ENCODE results near the gene LBX2.

Gene LBX2

DNA sequence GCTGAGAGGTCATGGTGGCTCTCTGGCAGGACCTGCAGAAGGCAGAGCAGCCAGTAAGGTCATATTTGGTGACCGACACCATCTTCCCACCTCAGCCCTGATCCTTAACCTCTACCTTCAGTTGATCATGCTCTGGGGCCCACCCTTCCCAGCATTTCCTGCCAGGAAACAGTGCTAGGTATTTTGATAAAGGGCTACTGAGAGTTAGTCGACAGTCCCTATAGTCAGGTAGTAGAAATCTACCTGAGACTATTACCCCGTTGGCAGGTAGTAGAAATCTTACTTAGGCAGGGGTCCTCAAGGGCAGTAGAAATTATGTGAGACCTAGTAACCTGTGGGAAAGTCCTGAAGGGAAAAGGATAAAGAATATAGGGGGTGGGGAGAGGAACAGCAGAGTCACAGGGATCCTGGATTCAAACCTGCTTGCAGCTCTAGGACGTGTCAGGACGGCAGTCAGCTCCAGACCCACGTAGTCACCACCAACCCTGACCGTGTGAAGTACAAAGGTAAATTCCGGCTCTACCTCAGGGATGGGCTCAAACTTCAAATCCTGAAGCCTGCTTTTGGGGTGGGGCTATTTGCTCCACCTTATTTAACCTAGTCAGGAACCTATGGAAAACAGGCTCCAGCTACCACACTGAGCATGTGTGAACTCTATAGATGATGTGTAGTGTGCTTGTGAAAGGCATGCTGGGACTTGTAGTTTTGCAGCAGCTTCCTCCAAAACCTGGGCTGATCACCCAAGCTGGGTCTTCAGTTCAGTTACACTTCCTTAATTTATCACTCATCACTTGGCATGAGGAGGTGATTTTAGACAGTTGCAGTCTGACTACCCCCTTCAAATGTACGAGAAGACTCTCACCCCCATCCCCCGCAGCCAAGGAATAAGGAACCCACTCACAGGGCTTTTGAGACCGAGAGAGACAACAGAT, 26.6 kb upstream of the LBX2 start, which contains the start of gene DQX1:
Gene DQX1 (minus strand): TSS at position 515 of the 932 bp plus-strand sequence. CDS start 502 bp downstream, at position 13.
- DNase-seq, result no peak

DNA sequence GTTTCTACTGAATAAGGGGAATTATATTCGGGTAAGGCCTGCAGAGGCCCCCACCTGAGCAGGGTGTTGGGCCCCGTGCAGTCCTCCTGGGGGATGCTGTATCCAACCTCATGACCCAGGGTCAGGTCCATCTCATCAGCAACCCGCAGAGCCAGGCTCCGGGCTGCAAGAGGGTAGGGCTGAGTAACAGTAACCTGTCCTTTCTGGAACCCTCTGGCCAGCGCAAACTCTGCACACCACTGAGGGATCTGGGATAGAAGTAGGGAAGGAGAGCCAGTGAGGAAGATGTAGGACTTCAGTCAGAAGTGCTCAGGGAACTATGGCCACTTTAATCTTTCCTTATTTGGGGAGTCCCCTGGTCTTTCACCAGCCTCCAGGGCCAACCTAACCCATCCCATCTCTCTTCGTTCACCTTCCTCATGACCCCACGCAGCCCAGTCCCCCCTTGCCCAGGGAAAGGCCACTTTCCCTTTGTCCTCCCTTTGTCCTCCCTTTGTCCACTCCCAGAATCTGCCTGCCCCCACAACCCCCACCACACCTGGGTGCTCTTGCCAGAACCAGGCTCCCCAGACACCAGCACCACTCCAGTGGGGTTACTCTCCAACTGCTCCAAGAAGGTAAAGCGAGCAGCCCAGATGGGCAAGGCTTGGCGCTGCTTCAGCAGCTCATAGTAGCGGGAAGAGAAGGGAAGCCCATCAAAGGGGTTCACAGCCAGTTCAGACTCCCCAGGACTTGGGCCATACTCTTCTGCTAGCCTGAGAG, 25.7 kb upstream of the LBX2 start:
- no peak for DNase-seq

DNA sequence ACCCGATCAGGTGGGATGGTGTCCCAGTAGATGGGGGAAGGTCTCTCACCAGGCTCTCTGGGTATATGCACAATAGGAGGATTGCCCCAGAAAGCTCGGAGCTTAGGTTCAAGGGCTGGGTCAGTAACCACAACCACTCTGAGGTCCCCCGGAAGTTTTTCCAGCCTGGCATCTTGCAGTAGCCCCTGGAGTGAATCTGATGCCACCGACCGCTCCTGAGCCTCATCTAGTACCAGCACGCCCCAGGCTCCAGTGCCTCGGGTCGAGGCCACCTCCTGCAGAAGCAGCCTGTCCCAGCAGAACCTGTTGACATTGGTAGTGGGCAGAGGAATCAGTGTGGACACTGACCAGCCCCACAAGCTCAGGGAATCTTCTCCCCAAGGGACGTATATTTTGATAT, 24.6 kb upstream of the LBX2 start:
- DNase-seq, result no peak

DNA sequence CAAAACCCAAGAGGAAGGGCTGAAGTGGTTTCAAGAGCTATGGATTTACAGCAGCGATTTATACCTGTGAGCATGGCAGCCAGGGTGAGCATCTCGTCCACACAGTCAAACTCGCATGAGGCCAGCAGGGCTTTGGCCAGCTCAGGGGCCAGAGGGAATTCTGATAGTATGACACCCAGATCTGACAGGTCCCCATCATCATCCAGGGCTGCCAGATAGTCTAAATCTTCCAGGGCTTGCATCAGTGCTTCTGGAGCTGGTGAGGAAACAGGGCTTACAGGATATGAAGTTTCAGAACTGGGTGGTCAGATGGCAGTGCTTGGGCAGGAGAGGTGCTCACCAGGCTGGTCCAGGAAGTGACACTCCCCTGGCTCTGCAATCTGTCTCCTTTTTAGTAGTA, 23.1 kb upstream of the LBX2 start:
- DNase-seq, result no peak

DNA sequence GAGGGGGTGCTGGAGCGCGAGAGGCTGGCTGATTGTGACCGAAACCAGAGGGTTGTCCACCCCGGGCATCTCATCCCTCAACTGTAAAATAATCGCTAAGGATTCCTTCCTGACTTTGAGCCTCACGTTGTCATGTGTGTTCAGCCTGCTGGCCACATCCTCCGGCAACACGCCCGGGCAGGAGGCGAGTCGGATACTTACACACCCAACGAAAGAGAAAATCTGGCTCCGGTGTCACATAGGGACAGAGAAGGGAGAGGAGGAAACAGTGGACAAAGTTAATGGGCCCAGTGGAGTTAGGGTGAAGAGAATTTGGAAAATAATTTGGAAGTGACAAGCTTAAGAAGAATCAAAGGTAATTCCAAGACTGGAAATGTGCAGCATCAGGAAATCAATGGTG, 17.2 kb upstream of the LBX2 start:
- DNase-seq, result no peak

DNA sequence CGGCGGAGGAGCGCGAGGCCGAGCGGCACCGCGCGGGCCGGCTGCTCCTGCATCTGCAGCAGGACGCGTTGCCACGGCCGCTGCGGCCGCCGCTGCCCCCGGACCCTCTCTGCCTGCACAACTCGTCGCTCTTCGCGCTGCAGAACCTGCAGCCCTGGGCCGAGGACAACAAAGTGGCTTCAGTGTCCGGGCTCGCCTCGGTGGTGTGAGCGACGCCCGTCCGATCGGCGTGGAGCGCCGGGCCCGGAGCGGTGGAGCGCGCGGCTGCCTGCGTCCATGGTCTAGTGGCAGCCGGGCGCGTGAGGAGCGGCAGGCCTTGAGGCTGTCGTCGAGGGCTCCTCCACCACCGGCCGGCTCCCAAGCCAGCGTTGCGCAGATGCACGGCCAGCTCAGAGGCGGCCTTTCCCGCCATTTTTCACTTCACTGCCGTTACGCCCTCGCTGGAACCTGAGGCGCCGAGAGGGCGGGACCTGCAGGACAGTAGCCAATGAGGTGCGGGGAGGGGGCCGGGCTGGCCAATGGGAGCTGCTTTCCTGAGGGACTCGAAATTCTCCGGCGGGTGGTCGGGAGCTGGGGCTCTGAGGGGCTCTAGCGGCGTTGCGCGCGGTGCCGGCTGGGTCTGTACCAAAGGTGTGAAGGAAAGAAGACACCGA, 16.7 kb upstream of the LBX2 start:
- peak; percentile 83 to 87 for DNase-seq

DNA sequence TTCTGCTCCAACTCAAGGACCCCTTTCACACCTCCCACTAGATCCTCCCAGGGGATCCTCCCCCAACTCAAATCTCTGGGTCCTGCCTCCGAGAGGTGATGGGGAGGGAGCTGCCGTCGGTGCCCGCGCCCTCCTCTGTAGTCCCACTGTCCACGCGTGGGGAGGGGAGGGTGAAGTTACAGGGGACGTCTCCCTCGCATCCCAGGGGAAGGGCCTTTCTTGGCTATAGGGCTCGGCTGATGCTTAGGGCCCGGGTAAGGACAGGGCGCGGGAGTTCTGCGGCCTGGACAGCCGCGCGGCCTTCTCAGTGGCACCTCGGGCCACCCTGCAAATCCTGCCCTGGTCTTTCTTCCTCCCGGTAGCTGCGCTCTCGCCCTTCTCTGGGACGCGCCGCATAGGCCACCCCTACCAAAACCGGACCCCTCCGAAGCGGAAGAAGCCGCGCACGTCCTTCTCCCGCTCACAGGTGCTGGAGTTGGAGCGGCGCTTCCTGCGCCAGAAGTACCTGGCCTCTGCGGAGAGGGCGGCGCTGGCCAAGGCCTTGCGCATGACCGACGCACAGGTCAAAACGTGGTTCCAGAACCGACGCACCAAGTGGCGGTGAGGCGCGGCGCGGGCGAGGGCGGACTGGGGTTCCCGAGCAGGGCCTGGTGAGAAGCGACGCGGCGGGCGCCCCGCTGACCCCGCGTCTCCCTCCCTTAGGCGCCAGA, 16.0 kb upstream of the LBX2 start:
- DNase-seq, result peak in 1 of 2 experiments; percentile 47

DNA sequence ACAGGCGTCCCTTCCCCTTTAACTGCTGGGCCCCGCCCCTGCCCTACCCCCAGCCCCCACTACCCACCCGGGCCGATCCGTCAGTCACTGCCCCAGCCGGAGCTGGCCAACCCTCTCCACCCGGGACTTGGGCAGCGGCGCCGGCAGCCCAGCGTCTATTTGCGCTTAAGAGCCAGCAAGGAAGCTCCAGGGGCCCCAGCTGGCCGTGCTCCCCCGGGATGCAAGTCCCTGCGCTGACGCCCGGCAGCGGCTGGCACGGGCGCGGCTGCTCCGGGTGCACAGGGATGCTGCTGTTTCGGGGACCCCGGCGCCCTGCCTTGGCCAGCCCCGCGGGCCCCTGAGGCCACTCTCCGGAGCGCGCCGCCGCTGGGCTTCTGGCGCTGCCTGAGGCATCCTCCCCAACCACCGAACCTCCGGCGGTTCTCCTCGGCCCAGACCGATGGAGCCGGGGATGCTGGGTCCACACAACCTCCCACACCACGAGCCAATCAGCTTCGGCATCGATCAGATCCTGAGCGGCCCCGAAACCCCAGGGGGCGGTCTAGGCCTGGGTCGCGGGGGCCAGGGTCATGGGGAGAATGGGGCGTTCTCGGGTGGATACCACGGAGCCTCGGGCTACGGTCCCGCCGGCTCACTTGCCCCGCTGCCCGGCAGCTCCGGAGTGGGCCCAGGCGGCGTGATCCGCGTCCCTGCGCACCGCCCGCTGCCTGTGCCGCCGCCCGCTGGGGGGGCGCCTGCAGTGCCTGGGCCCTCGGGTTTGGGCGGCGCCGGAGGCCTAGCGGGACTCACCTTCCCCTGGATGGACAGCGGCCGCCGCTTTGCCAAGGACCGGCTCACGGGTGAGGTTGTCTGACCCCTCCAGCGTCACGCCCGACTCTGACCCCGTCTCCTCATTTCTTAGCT, 15.2 kb upstream of the LBX2 start, which contains the start of gene TLX2:
Gene TLX2 (plus strand): TSS at position 83 of the 903 bp plus-strand sequence. CDS start 357 bp downstream, at position 440.
- DNase-seq, result peak in 1 of 2 experiments; percentile 53

DNA sequence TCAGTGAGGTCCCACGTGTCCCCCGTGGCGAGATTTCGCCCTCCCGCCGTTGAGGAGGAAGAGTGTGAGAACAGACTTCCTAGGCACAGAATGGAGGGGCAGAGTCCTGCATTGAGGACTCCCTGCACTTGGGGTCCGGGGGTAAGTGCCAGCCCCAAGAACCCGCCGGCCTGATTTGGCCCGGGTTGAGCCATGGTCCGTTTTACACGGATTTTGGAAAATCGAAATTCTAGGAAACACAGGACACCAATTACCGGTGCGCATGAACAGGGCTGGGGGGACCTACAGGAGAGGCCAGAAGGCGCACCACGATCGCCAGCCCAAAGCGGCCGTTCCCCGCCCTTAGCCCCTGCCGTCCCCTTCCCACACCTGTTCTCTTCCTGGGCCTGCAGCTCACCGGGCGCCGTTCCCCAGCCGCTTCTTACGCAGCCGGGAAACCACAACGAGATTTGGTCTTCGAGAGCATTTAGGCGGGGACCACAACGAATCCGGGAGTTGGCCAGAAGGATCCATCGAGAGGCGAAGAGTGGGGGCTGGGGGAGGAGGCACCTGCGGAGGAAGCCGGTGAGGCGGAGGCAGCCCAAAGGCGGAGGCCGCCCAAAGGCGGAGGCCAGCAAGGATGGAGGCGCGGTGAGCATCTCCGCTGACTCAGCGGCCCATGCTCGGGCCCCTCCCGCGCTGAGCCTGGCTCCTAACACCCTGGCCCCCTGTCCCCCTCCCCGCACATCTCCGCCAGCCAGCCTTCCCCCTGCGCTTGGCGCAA, 14.4 kb upstream of the LBX2 start:
- DNase-seq, result peak; percentile 45 to 63

DNA sequence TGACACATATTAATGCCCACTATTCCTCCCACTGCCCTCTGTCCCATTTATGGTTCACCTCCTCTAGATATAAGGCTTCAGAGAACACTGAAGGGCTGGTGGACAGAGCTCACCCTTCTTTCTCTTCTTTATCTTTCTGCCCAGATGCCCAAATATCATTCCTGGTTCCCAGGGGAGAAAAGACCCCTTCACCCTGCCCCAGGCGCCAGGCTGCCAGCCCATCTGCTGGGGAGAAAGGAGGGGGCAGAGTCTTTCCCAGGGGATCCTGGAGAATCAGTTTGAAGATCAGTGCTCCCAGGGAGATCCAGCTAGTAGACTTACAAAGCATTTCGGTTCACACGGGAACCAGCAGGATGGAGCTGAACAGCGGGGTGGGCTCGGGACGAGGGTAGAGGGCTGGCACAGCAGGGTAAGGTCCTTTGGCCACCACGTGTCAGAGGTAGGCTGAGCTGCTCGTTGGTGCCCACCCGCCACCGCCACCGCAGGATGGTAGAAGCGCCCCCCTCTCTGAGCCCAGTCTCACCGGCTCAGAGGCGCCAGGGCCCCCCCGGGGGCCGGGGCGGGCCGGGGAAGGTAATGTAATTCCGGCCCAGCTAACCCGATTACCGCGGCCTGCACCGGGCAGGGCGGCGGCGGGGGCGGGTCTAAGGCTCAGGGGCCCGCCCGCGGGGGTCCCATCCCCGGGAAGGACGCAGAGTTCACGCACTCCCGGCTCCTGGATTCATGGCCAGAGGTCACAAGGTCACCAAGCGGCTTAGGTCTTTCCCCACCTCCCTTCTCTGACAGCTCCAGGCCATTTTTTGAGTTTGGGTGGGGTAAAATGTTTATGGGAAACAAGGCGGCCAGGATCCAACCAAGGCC, 13.6 kb upstream of the LBX2 start:
- DNase-seq, result no peak

DNA sequence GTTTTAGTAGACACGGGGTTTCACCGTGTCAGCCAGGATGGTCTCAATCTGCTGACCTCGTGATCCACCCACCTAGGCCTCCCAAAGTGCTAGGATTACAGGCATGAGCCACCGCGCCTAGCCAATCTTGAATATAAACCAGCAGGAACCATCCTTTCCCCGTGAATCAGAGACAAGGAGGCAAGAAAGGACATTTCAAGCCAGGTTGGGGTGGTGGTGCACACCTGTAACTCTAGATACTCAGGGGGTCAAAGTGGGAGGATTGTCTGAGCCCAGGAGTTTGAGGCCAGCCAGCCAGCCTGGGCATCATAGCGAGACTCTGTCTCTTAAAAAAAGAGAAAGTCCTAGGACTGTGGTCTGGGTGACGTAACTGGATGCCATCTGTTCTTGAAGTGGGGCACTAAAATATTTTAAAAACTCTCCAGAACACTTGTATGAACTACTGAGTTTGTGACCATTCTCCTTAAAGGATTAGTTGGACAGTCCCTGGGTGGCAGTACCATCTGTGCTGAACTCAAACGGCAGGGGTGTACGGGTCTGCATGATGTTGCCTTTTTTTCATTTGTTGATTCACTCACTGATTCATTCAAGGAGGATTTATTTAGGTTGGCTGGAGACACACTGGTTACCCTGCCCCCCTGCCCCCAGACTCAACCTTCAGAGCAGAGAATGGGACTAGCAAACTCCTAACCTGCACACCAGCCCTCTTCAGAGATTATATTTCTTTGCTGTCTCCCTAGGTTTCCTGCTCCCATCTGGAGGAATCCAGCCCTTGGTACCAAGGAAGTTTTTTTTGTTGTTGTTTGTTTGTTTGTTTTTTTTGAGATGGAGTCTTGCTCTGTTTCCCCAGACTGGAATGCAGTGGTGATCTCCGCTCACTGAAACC, 11.9 kb upstream of the LBX2 start:
- no peak for DNase-seq

DNA sequence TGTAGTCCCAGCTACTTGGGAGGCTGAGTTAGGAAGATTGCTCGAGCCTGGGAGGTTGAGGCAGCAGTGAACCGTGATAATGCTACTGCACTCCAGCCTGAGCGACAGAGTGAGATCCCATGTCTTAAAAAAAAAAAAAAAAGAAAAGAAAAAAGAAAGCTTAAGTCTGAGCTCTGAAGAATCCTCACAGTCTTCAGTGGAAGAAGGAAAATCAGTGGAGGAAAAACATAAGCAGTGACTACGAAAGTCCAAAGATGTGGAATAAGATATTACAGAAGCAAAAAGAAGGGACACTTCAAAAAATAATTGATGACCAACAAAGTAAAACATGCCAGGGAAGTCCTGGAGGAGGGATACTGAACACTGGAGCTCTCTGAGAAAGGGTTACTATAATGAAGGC, 10.9 kb upstream of the LBX2 start:
- no peak for DNase-seq

DNA sequence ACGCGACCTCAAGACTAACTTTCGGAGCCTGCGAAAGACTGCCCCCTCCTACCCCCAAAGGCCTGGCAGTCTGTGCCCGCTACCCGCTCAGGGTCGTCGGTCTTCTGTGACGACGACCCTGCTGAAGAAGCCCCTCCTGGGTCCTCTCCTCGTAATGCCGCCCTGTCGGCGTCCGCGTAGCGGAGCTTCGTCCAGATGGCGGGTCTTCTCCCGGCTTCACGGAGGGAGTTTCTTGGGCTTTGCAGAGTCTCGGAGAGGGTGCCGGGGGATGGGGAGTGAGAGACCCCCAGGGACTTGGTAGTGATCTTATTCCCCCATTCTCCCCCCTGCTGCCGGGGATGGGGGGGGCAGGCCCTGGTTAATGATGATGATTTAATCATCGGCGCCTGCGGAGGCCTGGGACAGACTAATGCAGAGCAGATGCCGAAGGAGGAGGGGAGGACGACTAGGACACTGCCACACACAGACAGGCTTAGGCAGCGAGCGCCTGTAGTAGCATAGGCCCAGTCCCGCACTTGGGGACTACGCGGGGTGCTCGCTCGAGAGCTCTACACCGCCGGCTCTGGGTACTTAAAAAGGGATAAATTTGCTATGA, 8.6 kb upstream of the LBX2 start:
- no peak for DNase-seq

DNA sequence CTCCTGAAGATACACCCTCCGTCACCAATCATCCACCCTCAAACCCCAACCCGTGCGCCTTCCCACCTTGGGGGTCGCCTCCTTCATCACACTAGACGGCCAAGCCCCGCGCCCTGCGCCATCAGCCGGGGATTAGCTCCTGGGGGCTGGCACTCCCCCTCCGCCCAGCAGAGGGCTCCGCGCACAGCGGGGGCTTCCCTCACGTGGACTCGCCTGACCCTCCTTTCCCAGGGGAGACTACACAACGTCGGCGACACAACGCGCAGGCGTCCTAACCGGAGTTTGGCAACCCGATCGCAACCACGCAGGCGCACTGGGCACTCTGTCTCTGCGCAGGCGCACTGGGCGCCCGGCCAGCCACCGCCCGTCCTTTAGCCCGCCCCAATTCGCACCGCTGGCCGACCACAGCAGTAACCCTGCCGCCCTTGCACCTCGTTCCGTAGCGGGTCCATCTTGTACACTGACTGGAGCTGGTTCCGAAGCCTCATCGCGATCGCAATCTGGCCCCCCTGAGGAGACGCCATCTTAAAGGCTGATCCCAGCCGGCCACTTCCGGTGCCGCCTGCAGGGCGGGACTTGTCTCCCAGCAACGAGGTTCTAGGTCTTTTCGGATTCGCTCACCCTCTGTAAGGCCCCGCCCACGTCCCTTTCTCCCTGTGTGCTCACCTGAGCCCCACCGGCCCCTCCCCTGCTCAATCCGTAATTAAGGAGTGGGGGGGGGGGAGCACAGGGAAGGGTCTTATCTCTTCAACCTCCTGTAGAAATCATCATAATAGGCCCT, 7.9 kb upstream of the LBX2 start, which contains the start of gene PCGF1:
Gene PCGF1 (minus strand): TSS at position 551 of the 781 bp plus-strand sequence. CDS start 27 bp downstream, at position 524.
- DNase-seq, result peak; percentile 99

DNA sequence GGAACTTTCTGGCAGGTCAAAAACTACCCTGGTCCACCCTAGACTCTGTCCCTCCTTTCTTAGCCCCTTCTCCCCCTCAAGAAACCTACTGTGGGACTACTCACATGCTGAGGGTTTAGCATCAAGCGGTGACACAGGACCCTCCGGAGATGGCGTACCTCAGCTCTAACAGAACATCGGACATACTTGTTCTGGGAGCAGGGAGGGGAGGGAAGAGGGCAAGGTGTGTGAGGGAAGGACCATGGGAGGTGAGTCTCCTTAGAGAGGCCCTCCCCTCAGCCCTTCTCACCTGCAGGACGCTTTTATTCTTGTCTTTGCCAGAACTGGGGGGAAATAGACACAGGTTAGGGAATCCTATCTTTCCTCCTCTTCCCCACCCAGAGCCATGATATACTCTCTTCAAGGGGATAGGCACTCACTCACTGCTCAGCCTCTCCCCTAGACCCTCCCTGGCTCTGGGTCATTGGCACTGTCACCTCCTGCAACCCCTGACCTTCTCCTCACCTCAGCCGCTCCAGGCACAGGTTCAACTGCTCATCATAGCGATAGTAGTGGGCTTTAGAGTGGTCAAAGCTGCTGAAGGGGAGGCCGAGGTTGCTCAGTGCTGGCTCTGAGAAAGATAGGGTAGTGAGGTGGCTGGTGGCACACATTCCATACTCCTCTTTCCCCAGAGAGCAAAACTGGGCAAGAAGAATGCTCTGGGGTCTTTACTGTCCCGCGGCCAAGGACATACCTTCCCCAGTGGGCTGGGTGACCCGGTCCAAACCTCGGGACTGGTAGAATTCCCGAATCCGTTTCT, 6.2 kb upstream of the LBX2 start:
- no peak for DNase-seq

DNA sequence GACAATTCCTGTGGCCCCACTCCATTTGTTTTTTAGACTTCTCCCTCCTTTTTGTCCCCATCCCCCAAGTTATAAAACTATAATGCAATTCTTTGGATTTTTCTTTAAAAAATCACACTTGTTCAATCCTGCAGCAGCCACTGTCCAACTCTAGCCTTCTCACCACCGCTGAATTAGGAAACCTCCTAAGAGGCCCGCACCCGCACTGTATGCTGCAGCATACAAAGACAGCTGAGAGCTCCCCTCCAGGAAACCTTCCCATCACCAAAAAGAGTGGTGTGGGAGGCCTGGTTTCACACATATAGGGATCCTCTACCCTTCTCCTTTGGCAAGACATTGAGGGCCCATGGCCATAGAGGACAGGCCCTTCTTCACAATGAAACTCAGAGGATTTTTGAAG, 5.2 kb upstream of the LBX2 start:
- DNase-seq, result no peak

All from activated T-cell treated with anti-CD3 and anti-CD28 coated beads, Interleukin-2, amount 50 U/mL, for 48 hours (primary cell).